HepG2 (cell line): Measurements from ENCODE around the gene ACOT13. TPM values are rescaled to one million over a fixed set of nuclear protein-coding genes. Genes with fewer than 3 reads are reported as not detected.

ENCODE experiments used
- FOXK1 ChIP-seq: sonication (generic); formaldehyde crosslinking; IDR thresholded peaks from 2 replicates; pipeline ENCODE4 v1.4.0; 2020; ENCODE audit warnings: low read depth, missing genetic modification reagents, borderline replicate concordance
- FOXM1 ChIP-seq: sonication (generic); formaldehyde crosslinking; IDR thresholded peaks from 2 replicates; pipeline ENCODE4 v1.5.0; 2020; ENCODE audit warnings: missing genetic modification reagents
- HDAC2 ChIP-seq: sonication (generic); formaldehyde crosslinking; IDR thresholded peaks from 2 replicates; pipeline ENCODE4 v1.4.0; 2020; ENCODE audit warnings: missing genetic modification reagents
- HHEX ChIP-seq: IDR thresholded peaks from 2 replicates; pipeline ENCODE4 v1.6.1; 2016; ENCODE audit warnings: control low read depth
- HNRNPUL1 ChIP-seq: fragments of 200-400 bp; formaldehyde crosslinking; IDR thresholded peaks from 2 replicates; pipeline ENCODE4 v1.6.1; 2017; ENCODE audit warnings: low read depth, mild to moderate bottlenecking, low read length, moderate library complexity
- MTF2 ChIP-seq: sonication (generic); formaldehyde crosslinking; IDR thresholded peaks from 2 replicates; pipeline ENCODE4 v1.5.0; 2020; ENCODE audit warnings: missing genetic modification reagents, borderline replicate concordance
- SMARCC2 ChIP-seq: fragments of 450-650 bp; IDR thresholded peaks from 2 replicates; pipeline ENCODE4 v1.6.1; 2017; ENCODE audit warnings: antibody characterized with exemption, mild to moderate bottlenecking
- TAF15 ChIP-seq: fragments of 200-400 bp; formaldehyde crosslinking; IDR thresholded peaks from one replicate; pipeline ENCODE4 v1.6.1; 2018; ENCODE audit warnings: mild to moderate bottlenecking, low read depth, low read length; ENCODE audit not compliant: poor library complexity, severe bottlenecking
- ZNF383 ChIP-seq: sonication (generic); formaldehyde crosslinking; IDR thresholded peaks from 2 replicates; pipeline ENCODE4 v1.4.0; 2020; ENCODE audit warnings: missing genetic modification reagents, mild to moderate bottlenecking, borderline replicate concordance
- ZNF44 ChIP-seq: sonication (generic); formaldehyde crosslinking; IDR thresholded peaks from 2 replicates; pipeline ENCODE4 v1.5.1; 2020; ENCODE audit warnings: mild to moderate bottlenecking, missing genetic modification reagents
- ZNF720 ChIP-seq: sonication (generic); formaldehyde crosslinking; IDR thresholded peaks from 2 replicates; pipeline ENCODE4 v1.4.0; 2020; ENCODE audit warnings: missing genetic modification reagents
- ZNF790 ChIP-seq: sonication (generic); formaldehyde crosslinking; IDR thresholded peaks from 2 replicates; pipeline ENCODE4 v1.8.0; 2022; ENCODE audit warnings: missing genetic modification reagents, mild to moderate bottlenecking, borderline replicate concordance
- ZSCAN31 ChIP-seq: sonication (generic); formaldehyde crosslinking; IDR thresholded peaks from 2 replicates; pipeline ENCODE4 v1.5.0; 2020; ENCODE audit warnings: low read depth, mild to moderate bottlenecking, missing genetic modification reagents
- polyA plus RNA-seq, 8 experiments: library from polyadenylated mRNA; depleted of rRNA in 3 of 8; stranded (reverse) in 7 of 8; unstranded in 1 of 8; fragments of >200 nt; fragmentation: Illumina TruSeq in 4 of 8; extraction: Trizol in 4 of 8; gene quantifications; 2 replicates each; pipeline versions ENCODE4 v1.2.1 to v1.2.3, GENCODE V29; 2011 to 2016; ENCODE audit warnings: low read depth in 4 of 8, missing spikeins in 1 of 8, mixed read lengths in 1 of 8; ENCODE audit not compliant: insufficient read depth in 1 of 8
- total RNA-seq, 5 experiments: library from RNA; depleted of rRNA; stranded (reverse); fragments of >200 nt; fragmentation: Illumina TruSeq; extraction: Trizol; gene quantifications; 2 replicates each; pipeline ENCODE4 v1.2.3, GENCODE V29; 2016; ENCODE audit warnings: low read depth in 1 of 5
- TF ChIP-seq, protein P1 (sequence below): sonication (generic); formaldehyde crosslinking; IDR thresholded peaks from 2 replicates; pipeline ENCODE4 v1.4.0; 2020; ENCODE audit warnings: missing genetic modification reagents, borderline replicate concordance
- TF ChIP-seq, protein P2 (sequence below): sonication (generic); formaldehyde crosslinking; IDR thresholded peaks from 2 replicates; pipeline ENCODE4 v1.5.0; 2020; ENCODE audit warnings: mild to moderate bottlenecking, missing genetic modification reagents, borderline replicate concordance
- TF ChIP-seq, protein P3 (sequence below): sonication (generic); formaldehyde crosslinking; conservative IDR thresholded peaks from 2 replicates; pipeline ENCODE4 v1.8.0; 2022; ENCODE audit warnings: mild to moderate bottlenecking, moderate library complexity, missing genetic modification reagents
- TF ChIP-seq, protein P4 (sequence below): sonication (generic); formaldehyde crosslinking; IDR thresholded peaks from 2 replicates; pipeline ENCODE4 v1.4.0; 2020; ENCODE audit warnings: missing genetic modification reagents; ENCODE audit errors: not compliant biosample characterization
- TF ChIP-seq, protein P5 (sequence below): sonication (generic); formaldehyde crosslinking; IDR thresholded peaks from 2 replicates; pipeline ENCODE4 v1.5.0; 2020; ENCODE audit warnings: missing genetic modification reagents, mild to moderate bottlenecking, borderline replicate concordance

ACOT13 gene
- total and polyA plus RNA-seq, 2 of the 13 experiments (the other 11 are each of a cell fraction or from before 2014, with no cell fraction given) = 31.5 to 45.1 TPM

DNA sequence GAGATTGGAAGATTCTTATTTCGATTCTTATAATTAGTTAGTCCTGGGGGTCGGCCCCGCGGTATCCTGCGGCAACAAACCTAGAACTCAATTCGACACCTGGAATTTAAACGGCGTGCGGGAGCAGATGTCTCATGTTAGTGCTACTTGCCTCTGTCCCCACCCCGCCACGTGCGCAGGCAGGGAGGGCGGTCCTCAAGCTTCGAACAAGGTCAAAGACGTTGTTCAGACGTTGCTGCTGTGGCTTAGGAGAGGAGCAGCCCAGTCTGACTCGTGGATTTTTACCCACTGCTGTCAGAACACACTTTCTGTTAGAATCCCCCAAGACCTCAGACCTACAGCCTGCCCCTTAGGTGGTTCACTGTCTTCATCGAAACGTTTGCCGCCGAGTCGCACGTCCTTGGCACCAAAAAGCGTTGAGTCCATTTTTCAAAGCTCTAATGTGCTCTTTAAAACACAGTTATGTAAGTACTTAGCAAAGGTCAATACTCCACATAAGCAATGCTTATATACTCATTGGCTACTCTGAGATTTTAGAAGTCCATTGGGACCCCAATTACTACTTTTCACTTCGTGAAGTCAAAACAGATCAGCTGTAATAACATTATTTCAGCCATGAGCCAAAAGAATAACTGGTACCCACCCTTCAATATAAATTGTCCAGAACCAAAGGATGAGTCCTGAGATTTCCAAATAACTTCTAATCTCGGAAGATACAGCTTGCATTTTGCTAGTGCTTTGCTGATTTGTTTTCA is 54.8 kb downstream of the ACOT13 start (continued):
- TF ChIP-seq, protein P1, sequence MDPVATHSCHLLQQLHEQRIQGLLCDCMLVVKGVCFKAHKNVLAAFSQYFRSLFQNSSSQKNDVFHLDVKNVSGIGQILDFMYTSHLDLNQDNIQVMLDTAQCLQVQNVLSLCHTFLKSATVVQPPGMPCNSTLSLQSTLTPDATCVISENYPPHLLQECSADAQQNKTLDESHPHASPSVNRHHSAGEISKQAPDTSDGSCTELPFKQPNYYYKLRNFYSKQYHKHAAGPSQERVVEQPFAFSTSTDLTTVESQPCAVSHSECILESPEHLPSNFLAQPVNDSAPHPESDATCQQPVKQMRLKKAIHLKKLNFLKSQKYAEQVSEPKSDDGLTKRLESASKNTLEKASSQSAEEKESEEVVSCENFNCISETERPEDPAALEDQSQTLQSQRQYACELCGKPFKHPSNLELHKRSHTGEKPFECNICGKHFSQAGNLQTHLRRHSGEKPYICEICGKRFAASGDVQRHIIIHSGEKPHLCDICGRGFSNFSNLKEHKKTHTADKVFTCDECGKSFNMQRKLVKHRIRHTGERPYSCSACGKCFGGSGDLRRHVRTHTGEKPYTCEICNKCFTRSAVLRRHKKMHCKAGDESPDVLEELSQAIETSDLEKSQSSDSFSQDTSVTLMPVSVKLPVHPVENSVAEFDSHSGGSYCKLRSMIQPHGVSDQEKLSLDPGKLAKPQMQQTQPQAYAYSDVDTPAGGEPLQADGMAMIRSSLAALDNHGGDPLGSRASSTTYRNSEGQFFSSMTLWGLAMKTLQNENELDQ (CRISPR knock-in tag) = no peak
- no peak for TF ChIP-seq HNRNPUL1
- no peak for TF ChIP-seq ZNF383 (CRISPR knock-in tag)
- TF ChIP-seq MTF2 (CRISPR knock-in tag) = no peak
- TF ChIP-seq, protein P2, sequence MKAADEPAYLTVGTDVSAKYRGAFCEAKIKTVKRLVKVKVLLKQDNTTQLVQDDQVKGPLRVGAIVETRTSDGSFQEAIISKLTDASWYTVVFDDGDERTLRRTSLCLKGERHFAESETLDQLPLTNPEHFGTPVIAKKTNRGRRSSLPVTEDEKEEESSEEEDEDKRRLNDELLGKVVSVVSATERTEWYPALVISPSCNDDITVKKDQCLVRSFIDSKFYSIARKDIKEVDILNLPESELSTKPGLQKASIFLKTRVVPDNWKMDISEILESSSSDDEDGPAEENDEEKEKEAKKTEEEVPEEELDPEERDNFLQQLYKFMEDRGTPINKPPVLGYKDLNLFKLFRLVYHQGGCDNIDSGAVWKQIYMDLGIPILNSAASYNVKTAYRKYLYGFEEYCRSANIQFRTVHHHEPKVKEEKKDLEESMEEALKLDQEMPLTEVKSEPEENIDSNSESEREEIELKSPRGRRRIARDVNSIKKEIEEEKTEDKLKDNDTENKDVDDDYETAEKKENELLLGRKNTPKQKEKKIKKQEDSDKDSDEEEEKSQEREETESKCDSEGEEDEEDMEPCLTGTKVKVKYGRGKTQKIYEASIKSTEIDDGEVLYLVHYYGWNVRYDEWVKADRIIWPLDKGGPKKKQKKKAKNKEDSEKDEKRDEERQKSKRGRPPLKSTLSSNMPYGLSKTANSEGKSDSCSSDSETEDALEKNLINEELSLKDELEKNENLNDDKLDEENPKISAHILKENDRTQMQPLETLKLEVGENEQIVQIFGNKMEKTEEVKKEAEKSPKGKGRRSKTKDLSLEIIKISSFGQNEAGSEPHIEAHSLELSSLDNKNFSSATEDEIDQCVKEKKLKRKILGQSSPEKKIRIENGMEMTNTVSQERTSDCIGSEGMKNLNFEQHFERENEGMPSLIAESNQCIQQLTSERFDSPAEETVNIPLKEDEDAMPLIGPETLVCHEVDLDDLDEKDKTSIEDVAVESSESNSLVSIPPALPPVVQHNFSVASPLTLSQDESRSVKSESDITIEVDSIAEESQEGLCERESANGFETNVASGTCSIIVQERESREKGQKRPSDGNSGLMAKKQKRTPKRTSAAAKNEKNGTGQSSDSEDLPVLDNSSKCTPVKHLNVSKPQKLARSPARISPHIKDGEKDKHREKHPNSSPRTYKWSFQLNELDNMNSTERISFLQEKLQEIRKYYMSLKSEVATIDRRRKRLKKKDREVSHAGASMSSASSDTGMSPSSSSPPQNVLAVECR (CRISPR knock-in tag) = peak; percentile 79; the same call in 1 of the 2 replicates
- no peak; the same call in 1 of the 2 replicates for TF ChIP-seq ZSCAN31 (CRISPR knock-in tag)
- TF ChIP-seq FOXM1 (CRISPR knock-in tag) = no peak; the same call in 1 of the 2 replicates
- peak; percentile 58; the same call in 1 of the 2 replicates for TF ChIP-seq FOXK1 (CRISPR knock-in tag)
- no peak; the same call in none of the 2 replicates for TF ChIP-seq HHEX (CRISPR knock-in tag)
- TF ChIP-seq TAF15 = no peak
- TF ChIP-seq, protein P3, sequence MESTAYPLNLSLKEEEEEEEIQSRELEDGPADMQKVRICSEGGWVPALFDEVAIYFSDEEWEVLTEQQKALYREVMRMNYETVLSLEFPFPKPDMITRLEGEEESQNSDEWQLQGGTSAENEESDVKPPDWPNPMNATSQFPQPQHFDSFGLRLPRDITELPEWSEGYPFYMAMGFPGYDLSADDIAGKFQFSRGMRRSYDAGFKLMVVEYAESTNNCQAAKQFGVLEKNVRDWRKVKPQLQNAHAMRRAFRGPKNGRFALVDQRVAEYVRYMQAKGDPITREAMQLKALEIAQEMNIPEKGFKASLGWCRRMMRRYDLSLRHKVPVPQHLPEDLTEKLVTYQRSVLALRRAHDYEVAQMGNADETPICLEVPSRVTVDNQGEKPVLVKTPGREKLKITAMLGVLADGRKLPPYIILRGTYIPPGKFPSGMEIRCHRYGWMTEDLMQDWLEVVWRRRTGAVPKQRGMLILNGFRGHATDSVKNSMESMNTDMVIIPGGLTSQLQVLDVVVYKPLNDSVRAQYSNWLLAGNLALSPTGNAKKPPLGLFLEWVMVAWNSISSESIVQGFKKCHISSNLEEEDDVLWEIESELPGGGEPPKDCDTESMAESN (CRISPR knock-in tag) = peak; percentile 95
- 0 out of 2 replicates have a peak, but pooled peaks have one; percentile 60 for TF ChIP-seq ZNF720 (CRISPR knock-in tag)
- TF ChIP-seq ZNF44 (CRISPR knock-in tag) = peak; percentile 19; the same call in 1 of the 2 replicates
- 0 out of 2 replicates have a peak, but pooled peaks have one; percentile 17 for TF ChIP-seq SMARCC2
- TF ChIP-seq, protein P4, sequence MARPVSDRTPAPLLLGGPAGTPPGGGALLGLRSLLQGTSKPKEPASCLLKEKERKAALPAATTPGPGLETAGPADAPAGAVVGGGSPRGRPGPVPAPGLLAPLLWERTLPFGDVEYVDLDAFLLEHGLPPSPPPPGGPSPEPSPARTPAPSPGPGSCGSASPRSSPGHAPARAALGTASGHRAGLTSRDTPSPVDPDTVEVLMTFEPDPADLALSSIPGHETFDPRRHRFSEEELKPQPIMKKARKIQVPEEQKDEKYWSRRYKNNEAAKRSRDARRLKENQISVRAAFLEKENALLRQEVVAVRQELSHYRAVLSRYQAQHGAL (CRISPR knock-in tag) = peak; percentile 83
- TF ChIP-seq ZNF790 (CRISPR knock-in tag) = no peak
- TF ChIP-seq HDAC2 (CRISPR knock-in tag) = peak; percentile 84
- TF ChIP-seq, protein P5, sequence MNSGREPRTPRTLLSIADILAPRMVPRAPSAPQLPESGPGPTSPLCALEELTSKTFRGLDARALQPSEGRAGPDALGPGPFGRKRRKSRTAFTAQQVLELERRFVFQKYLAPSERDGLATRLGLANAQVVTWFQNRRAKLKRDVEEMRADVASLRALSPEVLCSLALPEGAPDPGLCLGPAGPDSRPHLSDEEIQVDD = peak; percentile 83; the same call in 1 of the 2 replicates
